ENCODE data around the gene DBNDD2. TPM values are rescaled to one million over a fixed set of nuclear protein-coding genes. Genes with fewer than 3 reads are reported as not detected.

DBNDD2 gene
- total RNA-seq: 4.9 and 8.2 TPM in 2 replicates

GRCh38 chr20:45407783-45408645 is at the start of gene DBNDD2:
Gene DBNDD2 (plus strand): TSS chr20:45408289. CDS start chr20:45408468, 179 bp downstream.

DNA sequence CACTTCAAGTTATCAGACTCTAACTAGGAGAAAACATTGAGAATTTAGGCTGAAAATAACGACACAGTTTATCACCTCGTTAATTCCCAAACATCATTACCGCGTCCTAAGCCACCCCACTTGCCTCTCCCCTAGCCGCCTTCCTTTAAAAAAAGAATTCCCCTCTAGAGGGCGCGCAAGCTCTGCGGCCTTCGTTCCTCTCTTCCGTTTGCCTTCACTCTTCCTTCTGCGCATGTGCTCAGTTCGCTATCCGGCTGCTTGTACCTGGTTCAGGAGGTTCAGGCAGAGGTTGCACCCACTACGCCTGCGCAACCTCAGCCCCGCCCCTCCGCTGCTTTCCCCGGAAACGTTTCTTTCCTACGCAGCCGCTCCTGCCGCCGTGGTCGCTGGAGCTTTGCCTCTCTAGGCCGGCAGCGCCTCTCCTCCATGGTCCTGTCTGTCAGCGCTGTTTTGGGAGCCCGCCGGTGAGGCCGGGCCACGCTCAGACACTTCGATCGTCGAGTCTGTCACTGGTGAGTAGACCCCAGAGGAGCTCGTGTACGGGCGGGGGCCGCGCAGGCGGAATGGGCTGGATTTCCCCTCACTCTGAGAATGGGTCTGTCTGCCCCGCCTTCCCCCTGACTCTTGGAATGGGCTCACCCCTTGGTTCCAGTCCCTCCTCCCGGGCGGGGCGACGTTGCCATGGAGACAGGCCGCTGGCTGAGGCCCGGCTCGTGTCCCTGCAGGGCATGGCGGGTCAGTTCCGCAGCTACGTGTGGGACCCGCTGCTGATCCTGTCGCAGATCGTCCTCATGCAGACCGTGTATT is 45.1 kb upstream of the DBNDD2 start, which contains the start of gene SYS1:
Gene SYS1 (plus strand): TSS at position 353 of the 807 bp plus-strand sequence. CDS start 376 bp downstream, at position 729.

GRCh38 chr20:45378191-45378590 is 29.9 kb upstream of the DBNDD2 start, which contains the start of gene TP53TG5:
Gene TP53TG5 (minus strand): TSS chr20:45378325. CDS start chr20:45378236, 89 bp downstream.

GRCh38 chr20:45415822-45416637 is 7.9 kb downstream of the DBNDD2 start, which contains the start of gene PIGT:
Gene PIGT (plus strand): TSS chr20:45416141. CDS start chr20:45416157, 16 bp downstream.

Small RNA genes within 50 kb of the gene (small RNA-seq; reads per million reads assigned to genes)
- gene MIR6812: not detected

Other genes with a start within 250 kb of the DBNDD2 start
- gene PI3, start 233.4 kb upstream of the DBNDD2 start, total RNA-seq: not detected in 2 replicates
- not detected in 2 replicates for gene SEMG1, start 201.3 kb upstream of the DBNDD2 start, total RNA-seq
- gene SEMG2, start 186.9 kb upstream of the DBNDD2 start, total RNA-seq: not detected in 2 replicates
- not detected in 2 replicates for gene SLPI, start 153.7 kb upstream of the DBNDD2 start, total RNA-seq
- gene RBPJL, start 101.4 kb upstream of the DBNDD2 start, total RNA-seq: not detected in 2 replicates
- 0.33 TPM in 1 of 2 replicates, not detected in the other for gene MATN4, start 100.0 kb upstream of the DBNDD2 start, total RNA-seq
- 36.8 and 59.1 TPM in 2 replicates for gene SDC4, start 59.9 kb upstream of the DBNDD2 start, total RNA-seq
- gene SYS1, start 45.1 kb upstream of the DBNDD2 start, total RNA-seq: 27.7 and 37.9 TPM in 2 replicates
- not detected in 2 replicates for gene TP53TG5, start 30.0 kb upstream of the DBNDD2 start, total RNA-seq
- gene PIGT, start 7.9 kb downstream of the DBNDD2 start, total RNA-seq: 49.8 and 63.7 TPM in 2 replicates
- not detected in 2 replicates for gene WFDC2, start 61.5 kb downstream of the DBNDD2 start, total RNA-seq
- gene SPINT3, start 107.3 kb downstream of the DBNDD2 start, total RNA-seq: not detected in 2 replicates
- not detected in 2 replicates for gene WFDC6, start 131.2 kb downstream of the DBNDD2 start, total RNA-seq
- not detected in 2 replicates for gene EPPIN, start 139.1 kb downstream of the DBNDD2 start, total RNA-seq
- not detected in 2 replicates for gene WFDC8, start 171.0 kb downstream of the DBNDD2 start, total RNA-seq
- gene WFDC10A, start 221.4 kb downstream of the DBNDD2 start, total RNA-seq: not detected in 2 replicates
- not detected in 2 replicates for gene WFDC9, start 223.0 kb downstream of the DBNDD2 start, total RNA-seq